GM12892 (cell line): ENCODE data around the gene MAD2L2.

Experiments
- POLR2A ChIP-seq: IDR thresholded peaks from 2 replicates; pipeline ENCODE4 v1.6.1; 2011; ENCODE audit warnings: low read depth, low read length, control low read depth
- POLR2AphosphoS5 ChIP-seq: IDR thresholded peaks from 2 replicates; pipeline ENCODE4 v1.6.1; 2011; ENCODE audit warnings: low read depth, low read length, control low read depth

DNA sequence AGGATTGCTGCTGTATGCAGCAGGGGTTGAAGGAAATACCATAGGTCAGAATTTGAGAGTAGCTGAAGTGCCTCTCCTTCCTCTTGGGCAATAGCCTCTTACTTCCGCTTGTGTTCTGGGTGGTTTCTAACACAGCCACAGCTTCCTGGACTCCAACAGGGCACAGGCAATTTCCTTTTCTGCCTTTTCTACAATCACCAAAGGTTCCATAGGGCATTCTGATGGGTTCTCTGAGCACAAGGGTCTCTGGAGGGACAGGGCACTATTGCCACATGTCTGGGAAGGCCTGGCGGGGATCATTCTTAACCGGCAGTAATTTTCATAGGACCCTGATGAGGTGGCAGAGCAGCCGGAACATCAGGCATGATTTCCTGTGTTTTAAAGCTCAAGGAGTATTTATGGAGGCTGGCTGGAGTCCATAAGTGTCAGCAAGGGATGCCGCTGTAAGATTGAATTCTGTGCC lies 49.5 kb upstream of the MAD2L2 start:
- TF ChIP-seq POLR2AphosphoS5 (no peak), POLR2A (no peak)
